ENCODE results near the gene TRABD2B. TPM values are rescaled to one million over a fixed set of nuclear protein-coding genes. Genes with fewer than 3 reads are reported as not detected.
A peak's percentile ranks its signal among the peaks of the same experiment; 100 is the strongest.

Gene TRABD2B
- total RNA-seq, 1 donor from 2014 or later = 6.7 TPM

GRCh38 chr1:47843781-47844557 lies 153.2 kb downstream of the TRABD2B start:
- no peaks in the 10 kb centered on the region for H3K9me3 Mint-ChIP-seq
- DNase-seq (ENCODE audit: extremely low spot score, unreplicated experiment) = no peak
- H3K27me3 Mint-ChIP-seq = peaks cover 44% of the 10 kb centered on the region
- no peak for TF ChIP-seq CTCF (conservative IDR thresholded peaks at IDR 0.05)
- H3K27ac Mint-ChIP-seq = no peak overlapping the region
- H3K4me3 Mint-ChIP-seq = no peak overlapping the region
- no peaks in the 10 kb centered on the region for H3K36me3 Mint-ChIP-seq
- peaks cover 55% of the 10 kb centered on the region for H3K4me1 Mint-ChIP-seq (ENCODE audit: unreplicated experiment)

- peaks cover 43% of the 10 kb centered on the region for H3K27me3 Mint-ChIP-seq
- no peaks in the 10 kb centered on the region for H3K9me3 Mint-ChIP-seq
- no peak for DNase-seq (ENCODE audit: extremely low spot score, unreplicated experiment)
- H3K4me1 Mint-ChIP-seq (ENCODE audit: unreplicated experiment) = peaks cover 55% of the 10 kb centered on the region
- no peaks in the 10 kb centered on the region for H3K36me3 Mint-ChIP-seq
- no peak for TF ChIP-seq CTCF (conservative IDR thresholded peaks at IDR 0.05)
- H3K27ac Mint-ChIP-seq = no peak overlapping the region
- H3K4me3 Mint-ChIP-seq = no peak overlapping the region
Measured at GRCh38 chr1:47843059-47843458, 154.1 kb downstream of the TRABD2B start.

GRCh38 chr1:47842228-47842919 lies 154.8 kb downstream of the TRABD2B start:
- Mint-ChIP-seq H3K27me3 (peaks cover 38% of the 10 kb centered on the region), H3K9me3 (peaks cover 2% of the 10 kb centered on the region), H3K4me1 (ENCODE audit: unreplicated experiment) (peaks cover 48% of the 10 kb centered on the region), H3K27ac (no peak overlapping the region), H3K36me3 (peaks cover 2% of the 10 kb centered on the region), H3K4me3 (no peak overlapping the region)
- no peak for DNase-seq (ENCODE audit: extremely low spot score, unreplicated experiment)
- no peak for TF ChIP-seq CTCF (conservative IDR thresholded peaks at IDR 0.05)

- no peak for DNase-seq (ENCODE audit: extremely low spot score, unreplicated experiment)
- Mint-ChIP-seq H3K4me1 (ENCODE audit: unreplicated experiment) (peaks cover 47% of the 10 kb centered on the region), H3K27me3 (peaks cover 34% of the 10 kb centered on the region), H3K27ac (no peak overlapping the region), H3K9me3 (peaks cover 4% of the 10 kb centered on the region), H3K4me3 (peak overlapping the region; percentile 17), H3K36me3 (peaks cover 5% of the 10 kb centered on the region)
- TF ChIP-seq CTCF (conservative IDR thresholded peaks at IDR 0.05) = no peak
Measured at GRCh38 chr1:47841356-47841755, 155.8 kb downstream of the TRABD2B start.

GRCh38 chr1:47840393-47841190 lies 156.6 kb downstream of the TRABD2B start:
- Mint-ChIP-seq H3K9me3 (peaks cover 11% of the 10 kb centered on the region), H3K4me3 (no peak overlapping the region), H3K27ac (no peak overlapping the region), H3K27me3 (peaks cover 31% of the 10 kb centered on the region), H3K4me1 (ENCODE audit: unreplicated experiment) (peaks cover 47% of the 10 kb centered on the region), H3K36me3 (peaks cover 8% of the 10 kb centered on the region)
- TF ChIP-seq CTCF (conservative IDR thresholded peaks at IDR 0.05) = no peak
- no peak for DNase-seq (ENCODE audit: extremely low spot score, unreplicated experiment)

Data from type B pancreatic cell (in vitro differentiated cells).